NCI-H748 (cell line): ENCODE data around the gene RRBP1.

ENCODE experiments used
- DNase-seq: peaks from one replicate; lab custom pipeline; 2025; ENCODE audit not compliant: unreplicated experiment; lab: John Stamatoyannopoulos, UW

RRBP1 gene

DNA sequence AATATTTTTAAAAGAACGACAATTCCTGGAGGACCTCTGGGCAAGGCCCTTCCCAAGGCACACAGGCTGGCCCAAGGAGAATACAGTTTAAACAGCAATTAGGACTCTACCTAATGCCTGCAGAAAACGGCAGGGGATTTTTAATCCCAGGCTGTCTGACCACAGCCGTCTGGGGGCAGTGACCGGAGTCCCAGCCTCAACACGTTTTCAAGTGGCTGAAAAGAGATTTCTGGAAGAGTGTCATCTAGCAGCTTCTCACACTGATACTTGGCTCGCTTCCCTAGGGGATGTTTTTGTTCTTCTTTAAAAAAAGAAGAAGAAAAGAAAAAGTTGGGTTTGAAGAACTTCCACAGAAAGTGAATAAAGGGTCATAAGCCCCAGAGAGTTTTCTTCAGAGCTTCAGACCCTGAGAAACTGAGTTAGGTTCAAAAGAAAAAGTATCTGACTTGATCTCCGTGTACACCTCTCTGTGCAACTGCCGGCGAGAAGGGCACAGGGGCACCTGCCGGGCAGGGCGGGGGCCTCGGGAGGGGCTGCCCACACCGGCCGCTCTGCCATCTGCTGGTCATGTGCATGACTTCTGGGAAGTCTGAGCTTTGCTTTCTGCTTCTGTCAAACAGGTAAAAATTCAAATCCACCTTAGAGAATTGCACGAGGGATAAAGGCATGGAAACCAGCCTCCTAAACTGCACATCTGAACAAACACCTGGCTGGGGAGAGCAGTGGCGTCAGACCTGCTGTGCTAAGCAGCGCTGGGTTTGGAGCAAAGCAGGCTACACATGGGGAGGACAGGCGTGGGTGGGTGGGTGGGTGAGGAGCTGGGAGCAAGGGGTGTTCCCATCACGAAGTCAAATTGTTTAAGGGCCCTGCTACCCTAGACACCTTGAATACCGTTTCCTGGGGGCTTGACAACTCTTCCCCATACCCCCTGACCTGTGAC, 33.0 kb downstream of the RRBP1 start:
- DNase-seq = peak; percentile 65

- DNase-seq = no peak
Observed at GRCh38 chr20:17648315-17648646, 33.8 kb downstream of the RRBP1 start.

DNA sequence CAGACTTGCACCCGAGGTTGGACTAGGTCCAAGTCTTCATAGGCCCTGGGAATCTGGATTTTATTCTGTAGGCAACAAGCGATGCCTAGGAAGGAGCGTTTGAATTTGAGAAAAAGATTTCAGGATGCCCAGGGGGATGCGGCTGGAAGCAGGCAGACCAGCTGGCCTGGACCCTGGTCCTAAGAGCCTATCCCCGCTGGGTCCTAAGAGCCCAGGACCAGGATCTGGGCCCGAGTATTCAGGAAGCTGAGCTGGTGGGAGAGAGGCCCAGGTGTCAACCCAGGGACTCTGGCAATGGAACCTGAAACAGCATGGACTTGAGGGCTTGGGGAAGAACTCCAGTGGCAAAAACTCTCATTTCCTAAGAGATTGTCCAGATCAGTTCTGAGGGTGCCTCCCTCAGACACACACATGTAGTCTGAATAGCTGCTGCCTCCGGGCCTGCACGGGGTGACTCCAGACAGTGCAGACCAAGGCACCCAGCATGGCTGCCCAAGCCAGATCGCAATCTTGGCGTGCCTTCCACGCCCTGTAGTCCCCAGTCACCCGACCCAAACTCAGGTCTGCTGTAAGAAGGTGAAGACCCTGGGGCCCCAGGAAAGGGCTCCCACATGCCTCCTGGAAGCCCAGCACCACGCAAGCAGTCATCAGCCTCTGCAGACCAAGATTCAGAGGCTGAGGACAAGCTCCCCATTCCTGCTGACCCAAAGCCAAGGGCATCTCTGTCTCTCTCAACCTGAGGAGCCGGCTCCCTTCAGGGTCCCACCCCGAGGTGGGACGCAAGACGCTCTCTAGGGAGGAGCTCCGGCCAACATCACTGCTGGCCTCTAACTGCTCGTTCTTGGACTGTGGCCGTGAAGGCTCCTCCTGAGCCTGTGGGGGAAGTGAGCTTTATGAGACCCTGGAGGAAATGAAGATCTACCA, 34.4 kb downstream of the RRBP1 start:
- DNase-seq = no peak

- no peak for DNase-seq
Observed at GRCh38 chr20:17646961-17647301, 35.1 kb downstream of the RRBP1 start.

GRCh38 chr20:17646209-17646960, 35.7 kb downstream of the RRBP1 start:
- DNase-seq = no peak

DNA sequence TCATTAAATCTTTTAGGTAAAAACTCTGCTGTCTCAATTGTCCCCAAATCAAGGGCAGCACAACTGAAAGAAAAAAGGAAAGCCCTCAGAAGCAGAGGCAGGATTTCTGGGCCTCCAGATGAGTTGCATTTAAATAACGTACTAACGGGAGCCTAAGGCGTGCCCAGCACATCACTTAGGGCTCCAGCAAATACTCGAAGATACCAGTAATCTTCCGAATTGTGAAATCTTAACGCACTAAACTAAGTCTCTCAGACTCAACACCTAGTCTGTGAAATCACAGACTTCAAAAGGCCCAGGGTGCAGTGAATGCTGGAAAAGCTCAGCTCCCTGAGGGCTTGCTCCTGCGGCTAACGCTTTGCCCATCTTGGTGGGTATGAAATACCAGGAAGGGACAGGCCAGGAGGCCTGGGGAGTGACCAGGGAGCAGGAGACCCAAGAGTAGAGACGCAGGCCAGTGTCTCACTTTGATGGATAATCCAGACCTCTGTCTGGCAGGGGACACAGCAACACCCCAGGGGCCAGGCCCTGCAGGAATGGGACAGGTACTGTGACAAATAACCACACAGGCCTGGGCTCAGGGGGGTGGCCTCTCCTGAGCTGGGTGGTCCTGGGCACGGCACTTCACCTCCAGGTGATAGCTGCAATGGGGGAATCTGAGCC, 36.4 kb downstream of the RRBP1 start:
- no peak for DNase-seq

- DNase-seq = no peak
Observed at GRCh38 chr20:17645010-17645409, 37.0 kb downstream of the RRBP1 start.

DNA sequence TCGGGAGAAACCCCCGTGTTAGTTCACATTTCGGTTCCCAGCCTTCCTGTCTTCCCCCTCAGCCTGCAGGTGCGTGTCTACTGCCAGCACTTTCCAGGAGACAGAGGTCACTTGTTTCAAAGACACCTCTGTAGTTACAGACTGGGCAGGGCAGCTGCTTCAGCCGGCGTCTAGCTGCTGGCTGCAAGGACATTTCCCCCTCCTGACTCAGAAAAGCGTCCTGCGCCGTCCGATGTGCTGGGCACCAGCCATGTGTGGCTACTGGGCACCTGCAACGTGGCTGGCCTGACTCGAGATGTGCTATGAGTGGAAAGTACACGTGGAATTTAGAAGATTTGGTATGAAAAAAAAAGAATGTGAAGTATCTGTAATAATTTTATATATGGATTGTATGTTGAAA, 37.6 kb downstream of the RRBP1 start:
- DNase-seq = no peak

- DNase-seq = no peak
Observed at GRCh38 chr20:17643531-17644188, 38.4 kb downstream of the RRBP1 start.

- DNase-seq = no peak
Observed at GRCh38 chr20:17642404-17643269, 39.4 kb downstream of the RRBP1 start.

GRCh38 chr20:17641993-17642392, 40.0 kb downstream of the RRBP1 start:
- no peak for DNase-seq

DNA sequence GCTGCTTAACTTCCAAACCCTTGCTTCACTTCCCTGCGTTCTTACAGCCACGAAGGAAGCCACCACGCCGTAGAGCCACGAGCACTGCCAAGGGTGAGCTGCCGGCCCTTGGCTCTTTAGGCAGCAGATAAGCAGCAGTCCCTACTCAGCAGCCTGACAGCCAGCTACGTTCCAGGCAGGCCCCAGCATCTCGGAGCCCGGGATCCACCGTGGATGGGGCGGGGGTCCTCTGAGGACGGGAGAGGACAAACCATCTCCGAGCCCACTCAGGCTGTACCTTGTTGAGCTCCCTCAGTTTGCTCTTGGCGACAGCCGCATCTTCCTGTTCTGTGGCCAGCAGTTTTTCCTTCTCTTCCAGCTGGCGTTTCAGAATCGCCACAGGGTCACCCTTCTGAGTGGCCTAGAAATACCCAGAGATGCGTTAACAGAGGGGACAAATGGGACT, 40.5 kb downstream of the RRBP1 start:
- DNase-seq = no peak

DNA sequence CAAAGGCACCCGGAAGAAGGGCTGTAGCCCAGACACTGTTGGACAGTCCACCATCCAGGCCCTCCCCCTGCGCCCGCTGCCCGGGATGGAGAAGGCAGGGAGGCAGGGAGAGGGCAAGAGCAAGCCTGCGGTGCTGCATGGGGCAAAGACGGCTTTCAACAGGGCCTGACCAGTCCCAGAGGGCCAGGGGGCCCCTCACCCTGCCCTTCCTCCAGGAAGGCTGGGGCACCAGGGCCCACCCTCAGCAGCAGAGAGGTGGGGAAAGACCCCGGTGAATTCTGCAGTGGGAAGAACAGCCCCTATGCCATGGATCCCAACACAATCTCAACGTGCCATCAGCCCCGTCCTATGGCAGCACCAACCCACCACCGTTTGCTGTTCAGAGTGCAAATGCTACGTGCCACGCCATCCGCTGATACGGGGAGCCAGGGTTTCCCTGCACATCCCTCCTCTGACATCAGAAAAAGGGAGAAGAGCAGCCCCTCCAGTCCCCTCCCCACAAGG, 41.1 kb downstream of the RRBP1 start:
- no peak for DNase-seq

DNA sequence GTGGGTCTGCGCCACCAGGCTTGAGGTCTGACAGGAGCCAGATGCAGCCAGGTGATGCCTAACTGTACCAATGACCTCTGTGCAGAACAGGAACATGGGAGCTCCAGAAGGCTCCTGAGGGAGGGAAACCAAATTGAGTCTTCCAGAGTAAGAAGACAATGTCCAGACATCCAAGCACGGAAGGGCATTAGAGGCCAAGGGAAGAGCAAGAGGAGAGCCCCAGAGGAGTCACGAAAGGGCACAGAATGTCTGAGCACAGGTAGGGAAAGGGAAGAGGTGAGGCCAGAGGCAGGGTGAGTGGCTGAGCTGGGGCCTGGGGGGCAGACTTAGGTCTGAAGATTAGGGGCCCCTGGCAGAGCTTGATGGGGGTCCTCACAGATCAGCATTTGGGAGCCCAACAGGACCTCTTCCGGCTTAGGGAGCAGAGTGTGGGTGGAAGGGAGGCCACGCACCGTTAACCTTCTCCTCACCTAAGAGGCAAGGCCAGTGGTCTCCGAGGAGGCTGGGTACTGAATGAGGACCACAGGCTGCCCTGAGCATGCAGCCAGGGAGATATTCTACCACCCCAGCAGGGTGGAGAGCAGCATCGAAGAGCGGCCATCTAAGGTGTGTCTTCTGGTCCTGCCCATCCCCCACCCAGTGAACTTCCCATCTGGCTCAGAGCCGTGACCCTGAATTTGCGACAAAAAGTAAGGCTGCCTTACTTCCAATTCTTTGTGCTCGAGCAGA, 41.7 kb downstream of the RRBP1 start:
- no peak for DNase-seq

- no peak for DNase-seq
Observed at GRCh38 chr20:17638835-17639407, 43.1 kb downstream of the RRBP1 start.

GRCh38 chr20:17637985-17638640, 43.9 kb downstream of the RRBP1 start:
- no peak for DNase-seq

GRCh38 chr20:17637413-17637780, 44.6 kb downstream of the RRBP1 start:
- DNase-seq = no peak
